ENCODE results near the gene MX2. TPM values are rescaled to one million over a fixed set of nuclear protein-coding genes. Genes with fewer than 3 reads are reported as not detected.

The MX2 gene
- total and polyA plus RNA-seq, 2 of the 8 experiments (the other 6 are each of a cell fraction or from before 2014, with no cell fraction given) = 3.1 to 8.9 TPM

GRCh38 chr21:41318218-41318617 is 43.6 kb upstream of the MX2 start:
- Histone ChIP-seq H2AK5ac (ENCODE audit: low read depth, low read length) (no peak overlapping the region; the same call in 1 of the 2 replicates), H4K20me1 (replicated peaks in 1 of 2; ENCODE audit: control insufficient read depth in 1 of 2, insufficient read depth in 2 of 2, low read length in 2 of 2) (no peaks in the 10 kb centered on the region), H2BK5ac (ENCODE audit: low read depth, low read length) (0 out of 2 replicates have a peak overlapping the region, but pooled peaks have one; percentile 35), H3K23ac (ENCODE audit: insufficient read length) (no peak overlapping the region), H3K36me3 (ENCODE audit: control insufficient read depth in 2 of 4, insufficient read depth in 4 of 4, low read length in 3 of 4) (no peaks in the 10 kb centered on the region), H2AFZ (ENCODE audit: low read length) (no peak overlapping the region), H3K4me3 (ENCODE audit: extremely low read depth in 1 of 4, insufficient read depth in 2 of 4, low read depth in 3 of 4, low read length in 4 of 4) (no peak overlapping the region), H3K14ac (ENCODE audit: insufficient read length) (no peak overlapping the region), H3K79me1 (ENCODE audit: low read depth, low read length) (no peaks in the 10 kb centered on the region), H3K56ac (replicated peaks; ENCODE audit: insufficient read length, low read depth, low read length) (no peak overlapping the region), H3K9me3 (ENCODE audit: insufficient read depth in 2 of 2, low read depth in 1 of 2, low read length in 1 of 2) (no peaks in the 10 kb centered on the region), H3K4me1 (replicated peaks in 1 of 4; ENCODE audit: control insufficient read depth in 3 of 4, insufficient read depth in 4 of 4, low read length in 3 of 4) (peaks cover 0 to 8% (median 2%) of the 10 kb centered on the region in 4 experiments; a peak in 5 of 7 replicates), H4K91ac (replicated peaks; ENCODE audit: insufficient read length, low read length) (peak overlapping the region; percentile 72), H3K4ac (replicated peaks; ENCODE audit: insufficient read length, low read depth, low read length) (no peak overlapping the region), H3K79me2 (ENCODE audit: control insufficient read depth in 1 of 2, insufficient read depth in 2 of 2, low read length in 2 of 2) (no peaks in the 10 kb centered on the region), H2BK20ac (ENCODE audit: low read length) (no peak overlapping the region), H2BK15ac (ENCODE audit: low read length) (0 out of 2 replicates have a peak overlapping the region, but pooled peaks have one; percentile 16), H3K23me2 (ENCODE audit: low read depth, low read length) (peaks cover 9% of the 10 kb centered on the region; the same call in 1 of the 2 replicates), H3K27me3 (replicated peaks in 1 of 4; ENCODE audit: control insufficient read depth in 3 of 4, extremely low read depth in 1 of 4, insufficient read depth in 3 of 4, low read length in 3 of 4) (peaks cover 0 to 16% (median 10%) of the 10 kb centered on the region in 4 experiments; a peak in 6 of 7 replicates), H4K8ac (ENCODE audit: extremely low read depth, insufficient read depth, low read length) (no peak overlapping the region; the same call in 1 of the 2 replicates), H3K9ac (replicated peaks in 1 of 4; ENCODE audit: extremely low read depth in 1 of 4, low read depth in 3 of 4, low read length in 3 of 4) (no peak overlapping the region), H3K4me2 (ENCODE audit: insufficient read depth in 1 of 2, low read depth in 2 of 2, low read length in 2 of 2) (no peak overlapping the region; a peak in 1 of 4 replicates), H4K5ac (ENCODE audit: insufficient read length, low read depth, low read length) (no peak overlapping the region), H2BK120ac (replicated peaks; ENCODE audit: low read depth, low read length) (no peak overlapping the region), H2BK12ac (ENCODE audit: low read depth, low read length) (no peak overlapping the region), H3K18ac (ENCODE audit: extremely low read depth, low read length) (no peak overlapping the region), H3K27ac (ENCODE audit: low read depth, low read length) (no peak overlapping the region)
- POLR2A ChIA-PET (ENCODE audit: partially characterized antibody) = no interaction called here
- CTCF ChIA-PET (ENCODE audit: partially characterized antibody) = interaction anchor here (1.4 to 3.8 kb wide), 3 partner anchors 9 to 51 kb away, joined by 5 to 23 read pairs (median 5); no protein-coding TSS in a partner anchor
- WGBS, 2 experiments (ENCODE audit: extremely low coverage in 1 of 2, insufficient coverage in 1 of 2, insufficient read length in 1 of 2, insufficient replicate concordance in 2 of 2, low coverage in 1 of 2, low lambda C conversion rate in 2 of 2, missing lambda C conversion rate in 1 of 2) = 87% methylated on average over 9 of the region's 9 CpGs; no CpG with 5 or more reads in 1 of the 2 experiments
- DNase-seq (ENCODE audit: low read depth in 1 of 2, low spot score in 2 of 2) (no peak), FAIRE-seq (no peak)
- no peak for TF ChIP-seq USF2 (IDR thresholded peaks at IDR 0.05; ENCODE audit: low read length)
- no peak for TF ChIP-seq ZNF274 (IDR thresholded peaks at IDR 0.05; ENCODE audit: borderline replicate concordance, extremely low read depth, low read length)
- no peak for TF ChIP-seq SIN3A (conservative IDR thresholded peaks at IDR 0.05 in 1 of 2, IDR thresholded peaks at IDR 0.05 in 1 of 2; ENCODE audit: low read depth in 1 of 2, low read length in 2 of 2)
- TF ChIP-seq NRF1 (IDR thresholded peaks at IDR 0.05; ENCODE audit: low read depth, low read length) = no peak
- no peak for TF ChIP-seq RFX5 (IDR thresholded peaks at IDR 0.05; ENCODE audit: borderline replicate concordance, low read depth, low read length)
- TF ChIP-seq GTF2F1 (IDR thresholded peaks at IDR 0.05; ENCODE audit: borderline replicate concordance, low read depth, low read length) = no peak
- TF ChIP-seq HDAC2 (IDR thresholded peaks at IDR 0.05; ENCODE audit: borderline replicate concordance in 1 of 2, low read depth in 2 of 2, low read length in 2 of 2) = no peak
- TF ChIP-seq KDM5A (IDR thresholded peaks at IDR 0.05; ENCODE audit: low read length) = no peak
- no peak for TF ChIP-seq CTBP2 (IDR thresholded peaks at IDR 0.05; ENCODE audit: borderline replicate concordance, insufficient read depth, insufficient read length, low read length)
- TF ChIP-seq RNF2 (IDR thresholded peaks at IDR 0.05; ENCODE audit: borderline replicate concordance, low read depth, low read length, missing control alignments, poor library complexity, severe bottlenecking) = no peak
- TF ChIP-seq SRF (IDR thresholded peaks at IDR 0.05; ENCODE audit: low read depth, low read length) = no peak
